ENCODE results near the gene SLC16A2.

DNA sequence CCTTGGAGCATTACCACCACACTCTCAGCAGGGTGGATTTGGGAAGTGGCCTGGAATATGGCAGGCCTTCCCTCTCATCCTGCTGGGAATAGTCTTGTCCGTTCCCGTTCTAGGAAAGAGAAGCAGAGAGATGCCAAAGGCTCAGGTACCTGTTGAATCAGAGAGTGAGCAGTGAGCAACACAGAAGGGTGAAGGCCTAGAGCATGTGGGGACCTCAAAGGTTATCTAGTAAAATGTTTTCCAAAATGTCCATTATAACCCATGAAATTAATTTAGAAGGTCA, 30.8 kb downstream of the SLC16A2 start:
- TF ChIP-seq, protein P1, sequence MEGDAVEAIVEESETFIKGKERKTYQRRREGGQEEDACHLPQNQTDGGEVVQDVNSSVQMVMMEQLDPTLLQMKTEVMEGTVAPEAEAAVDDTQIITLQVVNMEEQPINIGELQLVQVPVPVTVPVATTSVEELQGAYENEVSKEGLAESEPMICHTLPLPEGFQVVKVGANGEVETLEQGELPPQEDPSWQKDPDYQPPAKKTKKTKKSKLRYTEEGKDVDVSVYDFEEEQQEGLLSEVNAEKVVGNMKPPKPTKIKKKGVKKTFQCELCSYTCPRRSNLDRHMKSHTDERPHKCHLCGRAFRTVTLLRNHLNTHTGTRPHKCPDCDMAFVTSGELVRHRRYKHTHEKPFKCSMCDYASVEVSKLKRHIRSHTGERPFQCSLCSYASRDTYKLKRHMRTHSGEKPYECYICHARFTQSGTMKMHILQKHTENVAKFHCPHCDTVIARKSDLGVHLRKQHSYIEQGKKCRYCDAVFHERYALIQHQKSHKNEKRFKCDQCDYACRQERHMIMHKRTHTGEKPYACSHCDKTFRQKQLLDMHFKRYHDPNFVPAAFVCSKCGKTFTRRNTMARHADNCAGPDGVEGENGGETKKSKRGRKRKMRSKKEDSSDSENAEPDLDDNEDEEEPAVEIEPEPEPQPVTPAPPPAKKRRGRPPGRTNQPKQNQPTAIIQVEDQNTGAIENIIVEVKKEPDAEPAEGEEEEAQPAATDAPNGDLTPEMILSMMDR (IDR thresholded peaks at IDR 0.05; ENCODE audit: low read depth, low read length): no peak
- TF ChIP-seq EZH2phosphoT487 (IDR thresholded peaks at IDR 0.05; ENCODE audit: low read depth): no peak

Measured in OCI-LY3 (cell line).